Liver (tissue), 9 donors: ENCODE data around the gene EMX1. TPM values are rescaled to one million over a fixed set of nuclear protein-coding genes. Genes with fewer than 3 reads are reported as not detected.

Experiments used
- DNase-seq: peaks from one replicate; pipeline ENCODE4 v3.0.0-alpha.2; 2017; ENCODE audit warnings: low spot score
- H3K27ac ChIP-seq, 2 donors: one replicate each; pipeline ENCODE4 v1.7.0; 2013; ENCODE audit warnings: inconsistent platforms in 2 of 2, low read length in 2 of 2, control low read depth in 1 of 2, low read depth in 1 of 2, mild to moderate bottlenecking in 1 of 2
- H3K27me3 ChIP-seq, 4 donors: one replicate each; pipeline versions ENCODE4 v1.6.1 to v1.7.0; 2013; ENCODE audit warnings: low read length in 3 of 4, inconsistent platforms in 1 of 4, mild to moderate bottlenecking in 1 of 4, moderate library complexity in 1 of 4; ENCODE audit not compliant: control insufficient read depth in 4 of 4, insufficient read depth in 4 of 4
- H3K36me3 ChIP-seq, 4 donors: one replicate each; pipeline versions ENCODE4 v1.6.1 to v1.7.0; 2013; ENCODE audit warnings: low read length in 3 of 4, mild to moderate bottlenecking in 3 of 4, low read depth in 1 of 4, moderate library complexity in 1 of 4; ENCODE audit not compliant: control insufficient read depth in 4 of 4, insufficient read depth in 3 of 4
- H3K4me1 ChIP-seq, 4 donors: one replicate each; pipeline versions ENCODE4 v1.6.1 to v1.7.0; 2013; ENCODE audit warnings: low read length in 3 of 4, mild to moderate bottlenecking in 3 of 4, moderate library complexity in 1 of 4; ENCODE audit not compliant: control insufficient read depth in 4 of 4, insufficient read depth in 4 of 4
- H3K4me3 ChIP-seq, 3 donors: one replicate each; pipeline versions ENCODE4 v1.6.1 to v1.7.0; 2013; ENCODE audit warnings: low read length in 3 of 3, control low read depth in 1 of 3, low read depth in 1 of 3, mild to moderate bottlenecking in 1 of 3
- H3K9ac ChIP-seq, 2 donors: one replicate each; pipeline ENCODE4 v1.7.0; 2013; ENCODE audit warnings: low read length in 2 of 2, mild to moderate bottlenecking in 2 of 2, moderate library complexity in 2 of 2, control low read depth in 1 of 2, low read depth in 1 of 2
- H3K9me3 ChIP-seq, 4 donors: one replicate each; pipeline versions ENCODE4 v1.6.1 to v1.7.0; 2013; ENCODE audit warnings: low read length in 3 of 4; ENCODE audit not compliant: control insufficient read depth in 4 of 4
- CTCF ChIP-seq: fragments of 150-350 bp; IDR thresholded peaks from 2 replicates; pipeline ENCODE4 v1.5.1; 2017; ENCODE audit warnings: improper control_type of control experiment, low read depth, low read length; ENCODE audit not compliant: missing input control
- EGR1 ChIP-seq, 2 donors: IDR thresholded peaks; 2 replicates each; pipeline ENCODE4 v1.6.1; 2016 to 2018; ENCODE audit warnings: antibody characterized with exemption in 2 of 2, low read depth in 2 of 2
- FOXA1 ChIP-seq: IDR thresholded peaks from 2 replicates; pipeline ENCODE4 v1.6.1; 2016; ENCODE audit warnings: antibody characterized with exemption
- FOXA2 ChIP-seq: IDR thresholded peaks from 2 replicates; pipeline ENCODE4 v1.6.1; 2016; ENCODE audit warnings: antibody characterized with exemption
- GABPA ChIP-seq, 2 donors: IDR thresholded peaks in 1 of 2; conservative IDR thresholded peaks in 1 of 2; 2 replicates each; pipeline ENCODE4 v1.6.1; 2016; ENCODE audit warnings: antibody characterized with exemption in 2 of 2, mild to moderate bottlenecking in 1 of 2, moderate library complexity in 1 of 2
- JUND ChIP-seq, 2 donors: IDR thresholded peaks; 2 replicates each; pipeline ENCODE4 v1.6.1; 2016; ENCODE audit warnings: antibody characterized with exemption in 2 of 2
- NR2F2 ChIP-seq: IDR thresholded peaks from 2 replicates; pipeline ENCODE4 v1.6.1; 2016; ENCODE audit warnings: antibody characterized with exemption
- RAD21 ChIP-seq, 2 donors: IDR thresholded peaks; 2 replicates each; pipeline ENCODE4 v1.6.1; 2016; ENCODE audit warnings: antibody characterized with exemption in 2 of 2, mild to moderate bottlenecking in 2 of 2
- REST ChIP-seq: IDR thresholded peaks from 2 replicates; pipeline ENCODE4 v1.6.1; 2016; ENCODE audit warnings: antibody characterized with exemption, mild to moderate bottlenecking
- RXRA ChIP-seq, 2 donors: IDR thresholded peaks; 2 replicates each; pipeline ENCODE4 v1.6.1; 2017 to 2018; ENCODE audit warnings: antibody characterized with exemption in 2 of 2, mild to moderate bottlenecking in 1 of 2
- SP1 ChIP-seq: IDR thresholded peaks from 2 replicates; pipeline ENCODE4 v1.6.1; 2018; ENCODE audit warnings: antibody characterized with exemption, mild to moderate bottlenecking
- TAF1 ChIP-seq: conservative IDR thresholded peaks from 2 replicates; pipeline ENCODE4 v1.6.1; 2016; ENCODE audit warnings: antibody characterized with exemption, mild to moderate bottlenecking
- YY1 ChIP-seq: IDR thresholded peaks from 2 replicates; pipeline ENCODE4 v1.6.1; 2016; ENCODE audit warnings: antibody characterized with exemption, mild to moderate bottlenecking
- WGBS: extraction: QIAGEN DNeasy Blood & Tissue Kit; methylation state at CpG from one replicate; pipeline ENCODE4 v1.1.7; 2013; 5-methylcytosine and 5-hydroxymethylcytosine counted together
- polyA plus RNA-seq, 2 donors: library from polyadenylated mRNA; stranded (reverse) in 1 of 2; unstranded in 1 of 2; fragments of 200-250 nt in 1 of 2; fragments of >200 nt in 1 of 2; fragmentation: Nextera tagmentation in 1 of 2; extraction: Ambion mirVana in 1 of 2; gene quantifications; one replicate each; pipeline versions ENCODE4 v1.2.1 to v1.2.3, GENCODE V29; 2013 to 2015
- total RNA-seq, 2 donors: library from RNA; depleted of rRNA; stranded (reverse); fragments of >200 nt; gene quantifications; one replicate each; pipeline ENCODE4 v1.2.3, GENCODE V29; 2014
- TF ChIP-seq, protein P1 (sequence below): IDR thresholded peaks from 2 replicates; pipeline ENCODE4 v1.6.1; 2016; ENCODE audit warnings: antibody characterized with exemption
- TF ChIP-seq, protein P2 (sequence below): IDR thresholded peaks from 2 replicates; pipeline ENCODE4 v1.6.1; 2016; ENCODE audit warnings: antibody characterized with exemption
- donor health status: healthy.
- donor health status: healthy.
- donor health status: healthy.
- donor health status: healthy.
- donor health status: healthy.

The EMX1 gene
- total and polyA plus RNA-seq, 4 donors: 0.06 to 0.18 (median 0.08) TPM; not detected in 1

GRCh38 chr2:72932045-72932740 lies 14.9 kb downstream of the EMX1 start:
- DNase-seq: no peak
- Histone ChIP-seq H3K36me3 (no peaks in the 10 kb centered on the region), H3K4me1 (no peaks in the 10 kb centered on the region), H3K9ac (no peak overlapping the region), H3K4me3 (no peak overlapping the region), H3K9me3 (no peaks in the 10 kb centered on the region), H3K27ac (no peak overlapping the region), H3K27me3 (peaks cover 0 to 6% (median 4%) of the 10 kb centered on the region in 4 donors)
- TF ChIP-seq YY1 (no peak), TAF1 (no peak), RXRA (IDR thresholded peaks at IDR 0.05) (no peak), FOXA2 (no peak), NR2F2 (no peak), JUND (IDR thresholded peaks at IDR 0.05) (no peak), RAD21 (IDR thresholded peaks at IDR 0.05) (no peak), EGR1 (IDR thresholded peaks at IDR 0.05; ENCODE audit: low read depth in 2 of 2) (no peak), REST (no peak), CTCF (no peak), FOXA1 (no peak), GABPA (IDR thresholded peaks at IDR 0.05 in 1 of 2, conservative IDR thresholded peaks at IDR 0.05 in 1 of 2) (no peak), SP1 (no peak)
- TF ChIP-seq, protein P1, sequence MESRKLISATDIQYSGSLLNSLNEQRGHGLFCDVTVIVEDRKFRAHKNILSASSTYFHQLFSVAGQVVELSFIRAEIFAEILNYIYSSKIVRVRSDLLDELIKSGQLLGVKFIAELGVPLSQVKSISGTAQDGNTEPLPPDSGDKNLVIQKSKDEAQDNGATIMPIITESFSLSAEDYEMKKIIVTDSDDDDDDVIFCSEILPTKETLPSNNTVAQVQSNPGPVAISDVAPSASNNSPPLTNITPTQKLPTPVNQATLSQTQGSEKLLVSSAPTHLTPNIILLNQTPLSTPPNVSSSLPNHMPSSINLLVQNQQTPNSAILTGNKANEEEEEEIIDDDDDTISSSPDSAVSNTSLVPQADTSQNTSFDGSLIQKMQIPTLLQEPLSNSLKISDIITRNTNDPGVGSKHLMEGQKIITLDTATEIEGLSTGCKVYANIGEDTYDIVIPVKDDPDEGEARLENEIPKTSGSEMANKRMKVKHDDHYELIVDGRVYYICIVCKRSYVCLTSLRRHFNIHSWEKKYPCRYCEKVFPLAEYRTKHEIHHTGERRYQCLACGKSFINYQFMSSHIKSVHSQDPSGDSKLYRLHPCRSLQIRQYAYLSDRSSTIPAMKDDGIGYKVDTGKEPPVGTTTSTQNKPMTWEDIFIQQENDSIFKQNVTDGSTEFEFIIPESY: no peak
- TF ChIP-seq, protein P2, sequence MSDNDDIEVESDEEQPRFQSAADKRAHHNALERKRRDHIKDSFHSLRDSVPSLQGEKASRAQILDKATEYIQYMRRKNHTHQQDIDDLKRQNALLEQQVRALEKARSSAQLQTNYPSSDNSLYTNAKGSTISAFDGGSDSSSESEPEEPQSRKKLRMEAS: no peak
- 74% methylated on average over 5 of the region's 5 CpGs for WGBS

- H3K9me3 ChIP-seq: no peaks in the 10 kb centered on the region
- H3K27ac ChIP-seq: no peak overlapping the region
- H3K27me3 ChIP-seq: peaks cover 0 to 4% (median 3%) of the 10 kb centered on the region in 4 donors
- DNase-seq: no peak
- 95% methylated on average over 4 of the region's 4 CpGs for WGBS
- no peak overlapping the region for H3K4me3 ChIP-seq
- TF ChIP-seq RAD21 (IDR thresholded peaks at IDR 0.05) (no peak), FOXA1 (no peak), SP1 (no peak), GABPA (IDR thresholded peaks at IDR 0.05 in 1 of 2, conservative IDR thresholded peaks at IDR 0.05 in 1 of 2) (no peak)
- TF ChIP-seq, protein P2: no peak
- no peaks in the 10 kb centered on the region for H3K4me1 ChIP-seq
- no peaks in the 10 kb centered on the region for H3K36me3 ChIP-seq
- H3K9ac ChIP-seq: no peak overlapping the region
These were observed 15.5 kb downstream of the EMX1 start for GRCh38 chr2:72932805-72933204.
